ENCODE data around the gene ARAP2.

Gene ARAP2

GRCh38 chr4:36137336-36137735, 107.0 kb downstream of the ARAP2 start:
- no peak for DNase-seq (ENCODE audit: low read depth in 1 of 2, low spot score in 1 of 2)

GRCh38 chr4:36133658-36134057, 110.7 kb downstream of the ARAP2 start:
- no peak for DNase-seq (ENCODE audit: low read depth in 1 of 2, low spot score in 1 of 2)

- no peak for DNase-seq (ENCODE audit: low read depth in 1 of 2, low spot score in 1 of 2)
These were observed 111.2 kb downstream of the ARAP2 start for GRCh38 chr4:36133086-36133485.

- DNase-seq (ENCODE audit: low read depth in 1 of 2, low spot score in 1 of 2) = no peak
These were observed 113.7 kb downstream of the ARAP2 start for GRCh38 chr4:36130641-36131040.

- no peak for DNase-seq (ENCODE audit: low read depth in 1 of 2, low spot score in 1 of 2)
These were observed 115.6 kb downstream of the ARAP2 start for GRCh38 chr4:36128689-36129088.

- no peak for DNase-seq (ENCODE audit: low read depth in 1 of 2, low spot score in 1 of 2)
These were observed 120.4 kb downstream of the ARAP2 start for GRCh38 chr4:36123906-36124305.

- no peak for DNase-seq (ENCODE audit: low read depth in 1 of 2, low spot score in 1 of 2)
These were observed 129.0 kb downstream of the ARAP2 start for GRCh38 chr4:36115312-36115711.

GRCh38 chr4:36111172-36111571, 133.1 kb downstream of the ARAP2 start:
- DNase-seq (ENCODE audit: low read depth in 1 of 2, low spot score in 1 of 2) = no peak

- no peak for DNase-seq (ENCODE audit: low read depth in 1 of 2, low spot score in 1 of 2)
These were observed 144.8 kb downstream of the ARAP2 start for GRCh38 chr4:36099509-36099908.

- DNase-seq (ENCODE audit: low read depth in 1 of 2, low spot score in 1 of 2) = no peak
These were observed 149.3 kb downstream of the ARAP2 start for GRCh38 chr4:36094995-36095394.

- no peak for DNase-seq (ENCODE audit: low read depth in 1 of 2, low spot score in 1 of 2)
These were observed 152.3 kb downstream of the ARAP2 start for GRCh38 chr4:36091997-36092396.

GRCh38 chr4:36088542-36088941, 155.8 kb downstream of the ARAP2 start:
- DNase-seq (ENCODE audit: low read depth in 1 of 2, low spot score in 1 of 2) = no peak

GRCh38 chr4:36086261-36086786, 158.0 kb downstream of the ARAP2 start:
- DNase-seq (ENCODE audit: low read depth in 1 of 2, low spot score in 1 of 2) = no peak

- no peak for DNase-seq (ENCODE audit: low read depth in 1 of 2, low spot score in 1 of 2)
These were observed 161.5 kb downstream of the ARAP2 start for GRCh38 chr4:36082817-36083216.

- DNase-seq (ENCODE audit: low read depth in 1 of 2, low spot score in 1 of 2) = no peak
These were observed 163.1 kb downstream of the ARAP2 start for GRCh38 chr4:36081185-36081584.

GRCh38 chr4:36079666-36080065, 164.6 kb downstream of the ARAP2 start:
- DNase-seq (ENCODE audit: low read depth in 1 of 2, low spot score in 1 of 2) = no peak

- DNase-seq (ENCODE audit: low read depth in 1 of 2, low spot score in 1 of 2) = no peak
These were observed 166.0 kb downstream of the ARAP2 start for GRCh38 chr4:36078319-36078718.

GRCh38 chr4:36072529-36072928, 171.8 kb downstream of the ARAP2 start:
- DNase-seq (ENCODE audit: low read depth in 1 of 2, low spot score in 1 of 2) = no peak

GRCh38 chr4:36067116-36067515, 177.2 kb downstream of the ARAP2 start:
- no peak for DNase-seq (ENCODE audit: low read depth in 1 of 2, low spot score in 1 of 2)

- no peak for DNase-seq (ENCODE audit: low read depth in 1 of 2, low spot score in 1 of 2)
These were observed 178.9 kb downstream of the ARAP2 start for GRCh38 chr4:36065274-36065871.

GRCh38 chr4:36064117-36064516, 180.2 kb downstream of the ARAP2 start:
- DNase-seq (ENCODE audit: low read depth in 1 of 2, low spot score in 1 of 2) = no peak

- DNase-seq (ENCODE audit: low read depth in 1 of 2, low spot score in 1 of 2) = no peak
These were observed 188.2 kb downstream of the ARAP2 start for GRCh38 chr4:36056136-36056535.

- no peak for DNase-seq (ENCODE audit: low read depth in 1 of 2, low spot score in 1 of 2)
These were observed 189.5 kb downstream of the ARAP2 start for GRCh38 chr4:36054694-36055422.

All from stimulated activated CD4-positive, alpha-beta T cell treated with anti-CD3 and anti-CD28 coated beads, Interleukin-15, amount 100 ng/mL, for 1 hour (primary cell).